GM15510 (cell line): Measurements from ENCODE around the gene GOLGA8H.
A peak's percentile ranks its signal among the peaks of the same experiment; 100 is the strongest.
"Not testable (repeated sequence)": the region's sequence is repeated elsewhere in the genome, so short reads cannot be mapped to it uniquely, and the experiment has no call there.

Experiments
- POLR2A ChIP-seq: IDR thresholded peaks from 3 replicates; pipeline ENCODE4 v1.6.1; 2011; ENCODE audit warnings: borderline replicate concordance; ENCODE audit not compliant: insufficient read length; ENCODE audit errors: extremely low read depth

The GOLGA8H gene, protein sequence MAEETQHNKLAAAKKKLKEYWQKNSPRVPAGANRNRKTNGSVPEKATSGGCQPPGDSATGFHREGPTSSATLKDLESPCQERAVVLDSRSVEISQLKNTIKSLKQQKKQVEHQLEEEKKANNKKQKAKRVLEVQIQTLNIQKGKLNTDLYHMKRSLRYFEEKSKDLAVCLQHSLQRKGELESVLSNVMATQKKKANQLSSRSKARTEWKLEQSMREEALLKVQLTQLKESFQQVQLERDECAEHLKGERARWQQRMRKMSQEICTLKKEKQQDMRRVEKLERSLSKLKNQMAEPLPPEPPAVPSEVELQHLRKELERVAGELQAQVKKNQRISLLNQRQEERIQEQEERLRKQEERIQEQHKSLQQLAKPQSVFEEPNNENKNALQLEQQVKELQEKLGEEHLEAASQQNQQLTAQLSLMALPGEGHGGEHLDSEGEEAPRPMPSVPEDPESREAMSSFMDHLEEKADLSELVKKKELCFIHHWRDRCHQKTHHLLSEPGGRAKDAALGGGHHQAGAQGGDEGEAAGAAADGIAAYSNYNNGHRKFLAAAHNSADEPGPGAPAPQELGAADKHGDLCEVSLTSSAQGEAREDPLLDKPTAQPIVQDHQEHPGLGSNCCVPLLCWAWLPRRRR

DNA sequence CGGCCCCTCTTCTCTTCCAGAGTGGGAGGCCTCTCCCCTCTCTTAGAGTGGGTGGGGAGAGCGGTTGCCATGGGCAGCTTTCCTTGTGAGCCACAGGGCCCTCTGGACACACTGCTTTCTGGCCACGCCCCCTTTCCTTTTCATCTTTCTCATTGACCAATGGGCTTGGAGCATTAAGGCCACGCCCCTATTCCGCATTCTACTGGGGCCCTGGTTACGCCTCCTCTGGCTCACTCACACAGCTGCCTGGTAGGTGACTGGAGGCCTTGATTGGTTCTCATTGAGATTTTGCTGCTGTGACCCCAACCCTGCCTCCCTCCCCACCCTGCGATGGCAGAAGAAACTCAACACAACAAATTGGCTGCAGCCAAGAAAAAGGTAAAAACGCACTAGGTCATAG, at the start of gene GOLGA8H:
TSS of gene GOLGA8H (plus strand) at position 233 of the 400 bp plus-strand sequence. CDS start at position 331, 98 bp downstream.
- TF ChIP-seq POLR2A: not testable (repeated sequence)

DNA sequence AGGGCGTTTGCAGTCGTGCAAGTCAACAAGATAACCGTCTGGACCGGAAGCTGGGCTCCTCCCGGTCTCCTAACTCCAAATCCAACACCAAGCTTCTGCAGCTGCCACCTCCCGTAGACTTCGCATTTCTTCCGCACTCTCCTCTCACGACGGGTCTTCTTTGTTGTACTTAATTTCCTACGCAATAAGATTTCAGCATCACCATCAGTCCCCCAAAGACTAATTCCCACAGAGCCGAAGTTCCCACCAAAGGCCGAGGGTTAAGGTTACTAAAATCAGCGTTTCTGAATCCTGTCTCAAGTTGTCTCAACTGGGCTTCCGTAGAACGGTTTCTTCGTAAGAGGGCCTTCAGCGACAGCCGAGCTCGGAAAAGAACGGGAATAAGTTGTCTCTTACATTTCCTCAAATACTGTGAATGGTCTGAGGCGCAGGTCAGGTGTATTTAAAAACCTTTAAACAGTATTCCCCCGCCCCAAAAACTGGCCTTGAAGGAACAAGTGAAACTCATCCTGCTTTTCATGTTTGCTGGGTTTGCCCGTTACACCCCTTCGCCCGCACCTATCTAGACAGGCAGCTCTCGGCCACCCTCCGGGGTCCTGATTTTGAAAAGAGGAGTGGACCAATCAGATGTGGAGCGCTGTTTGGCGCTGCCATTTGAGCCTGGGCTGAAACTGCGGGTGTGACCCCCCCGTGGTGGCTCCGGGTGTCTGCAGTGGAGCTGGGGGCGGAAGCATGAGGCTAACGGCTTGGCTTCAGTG, 21.8 kb downstream of the GOLGA8H start, which contains the start of gene ARHGAP11B:
TSS of gene ARHGAP11B (plus strand) at position 693 of the 758 bp plus-strand sequence.
- TF ChIP-seq POLR2A: peak; percentile 34

DNA sequence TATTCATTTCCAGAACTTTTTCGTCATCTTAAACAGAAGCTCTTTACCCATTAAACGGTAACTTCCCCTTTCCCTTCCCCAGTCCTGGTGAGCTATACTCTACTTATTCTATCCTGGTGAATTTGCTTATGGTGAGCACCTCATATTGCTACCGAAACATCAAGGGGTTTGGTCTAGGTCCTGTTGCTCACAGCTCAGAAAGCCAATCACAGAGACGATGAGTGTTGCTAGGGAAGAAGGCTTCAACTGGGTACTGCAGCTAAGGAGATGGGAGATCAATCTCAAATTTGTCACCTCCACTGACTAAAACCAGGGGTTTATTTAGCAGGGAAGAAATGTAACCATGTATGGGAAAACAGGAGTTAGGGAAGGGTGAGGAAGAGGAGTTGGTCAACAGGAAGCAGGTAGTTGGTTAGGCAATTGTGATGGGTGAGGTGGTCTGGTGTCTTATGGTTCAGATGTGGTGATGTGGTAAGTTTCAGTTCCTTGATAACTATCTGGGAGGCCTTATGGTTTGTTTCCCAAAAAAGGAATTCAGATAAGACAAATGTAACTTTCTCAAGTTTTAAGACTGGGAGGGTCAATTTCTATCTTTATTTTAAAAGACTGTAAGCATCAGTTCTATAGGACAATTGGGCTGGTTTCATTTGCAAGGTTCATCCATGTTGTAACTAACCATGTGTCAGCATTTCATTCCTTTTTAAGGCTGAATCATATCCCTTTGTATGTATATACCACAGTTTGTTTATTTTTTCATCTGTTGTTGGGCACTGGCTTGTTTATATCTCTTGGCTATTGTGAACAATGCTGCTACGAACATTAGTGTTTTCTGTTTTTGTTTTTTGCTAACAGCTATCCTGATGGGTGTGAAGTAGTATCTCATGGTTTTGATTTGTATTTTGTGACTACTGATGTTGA, 46.4 kb downstream of the GOLGA8H start:
- TF ChIP-seq POLR2A: no peak
